ENCODE data around the gene COX7A1. TPM values are rescaled to one million over a fixed set of nuclear protein-coding genes. Genes with fewer than 3 reads are reported as not detected.

Gene COX7A1
- total and polyA plus RNA-seq, 2 donors (not counting 1 experiment from before 2014, with no cell fraction given): 42.5 to 77.9 TPM

GRCh38 chr19:36125557-36125956 is 26.7 kb downstream of the COX7A1 start:
- H3K4me1 ChIP-seq (ENCODE audit: control insufficient read depth, extremely low read depth, insufficient read depth, low read length): no peaks in the 10 kb centered on the region
- no peak overlapping the region for H3K9ac ChIP-seq (ENCODE audit: insufficient read depth, low read length)
- H4K20me1 ChIP-seq (ENCODE audit: control insufficient read depth, extremely low read depth, insufficient read depth, low read length): no peaks in the 10 kb centered on the region
- peaks cover 9% of the 10 kb centered on the region for H3K36me3 ChIP-seq (ENCODE audit: control insufficient read depth, insufficient read depth, low read length)
- H3K9me3 ChIP-seq (ENCODE audit: control insufficient read depth, insufficient read depth, low read depth, low read length): no peaks in the 10 kb centered on the region
- TF ChIP-seq CTCF (conservative IDR thresholded peaks at IDR 0.05 in 1 of 2, IDR thresholded peaks at IDR 0.05 in 1 of 2; ENCODE audit: low read depth in 1 of 2, low read length in 2 of 2) (no peak), EZH2 (IDR thresholded peaks at IDR 0.05; ENCODE audit: low read length, missing control alignments) (no peak)
- DNase-seq (ENCODE audit: low read depth in 2 of 2): no peak
- H3K4me3 ChIP-seq (replicated peaks in 1 of 4; ENCODE audit: control extremely low read depth in 1 of 4, insufficient read depth in 1 of 4, low read depth in 3 of 4, low read length in 4 of 4): no peak overlapping the region
- no peaks in the 10 kb centered on the region for H3K79me2 ChIP-seq (ENCODE audit: control insufficient read depth, insufficient read depth, low read length)
- H3K27me3 ChIP-seq (ENCODE audit: control insufficient read depth, insufficient read depth, low read length): no peaks in the 10 kb centered on the region
- no peak overlapping the region for H2AFZ ChIP-seq (ENCODE audit: low read length)
- H3K27ac ChIP-seq (ENCODE audit: insufficient read depth, low read length): no peak overlapping the region
- no peak overlapping the region for H3K4me2 ChIP-seq (ENCODE audit: extremely low read depth, insufficient read depth, low read length)

GRCh38 chr19:36121486-36122124 is 30.6 kb downstream of the COX7A1 start:
- Histone ChIP-seq H3K4me1 (ENCODE audit: control insufficient read depth, extremely low read depth, insufficient read depth, low read length) (no peaks in the 10 kb centered on the region), H2AFZ (ENCODE audit: low read length) (no peak overlapping the region), H3K4me3 (replicated peaks in 1 of 4; ENCODE audit: control extremely low read depth in 1 of 4, insufficient read depth in 1 of 4, low read depth in 3 of 4, low read length in 4 of 4) (no peak overlapping the region), H3K36me3 (ENCODE audit: control insufficient read depth, insufficient read depth, low read length) (peaks cover 18% of the 10 kb centered on the region), H3K27me3 (ENCODE audit: control insufficient read depth, insufficient read depth, low read length) (no peaks in the 10 kb centered on the region), H3K27ac (ENCODE audit: insufficient read depth, low read length) (no peak overlapping the region), H4K20me1 (ENCODE audit: control insufficient read depth, extremely low read depth, insufficient read depth, low read length) (no peaks in the 10 kb centered on the region), H3K9me3 (ENCODE audit: control insufficient read depth, insufficient read depth, low read depth, low read length) (no peaks in the 10 kb centered on the region), H3K9ac (ENCODE audit: insufficient read depth, low read length) (no peak overlapping the region), H3K4me2 (ENCODE audit: extremely low read depth, insufficient read depth, low read length) (no peak overlapping the region), H3K79me2 (ENCODE audit: control insufficient read depth, insufficient read depth, low read length) (peaks cover 5% of the 10 kb centered on the region)
- DNase-seq (ENCODE audit: low read depth in 2 of 2): no peak
- TF ChIP-seq EZH2 (IDR thresholded peaks at IDR 0.05; ENCODE audit: low read length, missing control alignments) (no peak), CTCF (conservative IDR thresholded peaks at IDR 0.05 in 1 of 2, IDR thresholded peaks at IDR 0.05 in 1 of 2; ENCODE audit: low read depth in 1 of 2, low read length in 2 of 2) (no peak)

DNA sequence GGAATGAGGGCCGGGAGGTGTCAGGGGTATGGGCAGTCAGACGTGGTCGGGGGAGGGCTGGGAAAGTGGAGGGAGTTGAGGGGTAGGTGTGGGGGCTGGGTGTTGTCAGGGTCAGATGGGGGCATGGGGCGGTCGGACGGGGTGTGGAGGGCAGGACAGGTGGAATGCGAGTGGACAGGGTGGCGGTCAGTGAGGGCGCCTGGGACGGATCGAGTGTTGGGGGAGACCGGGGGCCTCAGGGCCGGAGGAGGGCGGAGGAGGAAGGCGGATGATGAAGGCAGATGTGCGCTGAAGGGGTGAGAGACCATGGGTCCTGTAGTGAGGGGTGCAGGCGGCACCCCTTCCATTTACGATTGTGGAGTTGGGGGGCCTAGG is 31.3 kb downstream of the COX7A1 start:
- Histone ChIP-seq H4K20me1 (ENCODE audit: control insufficient read depth, extremely low read depth, insufficient read depth, low read length) (no peaks in the 10 kb centered on the region), H3K9ac (ENCODE audit: insufficient read depth, low read length) (no peak overlapping the region), H3K4me2 (ENCODE audit: extremely low read depth, insufficient read depth, low read length) (no peak overlapping the region), H2AFZ (ENCODE audit: low read length) (no peak overlapping the region), H3K27ac (ENCODE audit: insufficient read depth, low read length) (no peak overlapping the region), H3K9me3 (ENCODE audit: control insufficient read depth, insufficient read depth, low read depth, low read length) (no peaks in the 10 kb centered on the region), H3K4me1 (ENCODE audit: control insufficient read depth, extremely low read depth, insufficient read depth, low read length) (peaks cover 4% of the 10 kb centered on the region), H3K27me3 (ENCODE audit: control insufficient read depth, insufficient read depth, low read length) (no peaks in the 10 kb centered on the region), H3K4me3 (replicated peaks in 1 of 4; ENCODE audit: control extremely low read depth in 1 of 4, insufficient read depth in 1 of 4, low read depth in 3 of 4, low read length in 4 of 4) (no peak overlapping the region), H3K36me3 (ENCODE audit: control insufficient read depth, insufficient read depth, low read length) (peaks cover 18% of the 10 kb centered on the region), H3K79me2 (ENCODE audit: control insufficient read depth, insufficient read depth, low read length) (peaks cover 10% of the 10 kb centered on the region)
- TF ChIP-seq CTCF (conservative IDR thresholded peaks at IDR 0.05 in 1 of 2, IDR thresholded peaks at IDR 0.05 in 1 of 2; ENCODE audit: low read depth in 1 of 2, low read length in 2 of 2) (no peak), EZH2 (IDR thresholded peaks at IDR 0.05; ENCODE audit: low read length, missing control alignments) (no peak)
- DNase-seq (ENCODE audit: low read depth in 2 of 2): no peak

Measured in fibroblast of lung (primary cell).